B cell (primary cell): ENCODE results near the gene GGTA1. TPM values are rescaled to one million over a fixed set of nuclear protein-coding genes. Genes with fewer than 3 reads are reported as not detected.

Experiments
- ATAC-seq: fragments of 200-7000 bp; cut with Tn5 transposase; one replicate; pipeline ENCODE4 v1.10.0; 2021; ENCODE audit warnings: low read depth, mild to moderate bottlenecking, moderate number of reproducible peaks, moderate library complexity
- CTCF ChIA-PET: fragments of 350-600 bp; sonication (Branson Sonifier 250); formaldehyde crosslinking; loops from one replicate; lab custom pipeline; 2021; ENCODE audit warnings: antibody characterized with exemption, inconsistent platforms; lab: Charles Lee
- POLR2A ChIA-PET: fragments of 350-600 bp; sonication (Branson Sonifier 250); formaldehyde crosslinking; loops from one replicate; lab custom pipeline; 2021; ENCODE audit warnings: antibody characterized with exemption; lab: Charles Lee
- DNase-seq: peaks from one replicate; pipeline ENCODE4 v3.0.0; 2013
- H2AFZ ChIP-seq: 2 replicates; pipeline ENCODE4 v1.6.1; 2012; ENCODE audit warnings: mild to moderate bottlenecking, low read depth, low read length; ENCODE audit not compliant: insufficient read depth, poor library complexity, severe bottlenecking
- H3K27ac ChIP-seq, 2 donors: 1 replicate in 1 of 2; 2 replicates in 1 of 2; pipeline ENCODE4 v1.5.1; 2012 to 2013; ENCODE audit warnings: low read length in 2 of 2, mild to moderate bottlenecking in 2 of 2, moderate library complexity in 1 of 2
- H3K27me3 ChIP-seq, 4 experiments: fragments of 200-600 bp in 1 of 4; sonication (generic) in 1 of 4; replicated peaks in 1 of 4; 1 replicate in 2 of 4; 2 replicates in 2 of 4; pipeline versions ENCODE4 v1.6.1 to v1.7.0; 2013 to 2016; ENCODE audit warnings: low read length in 3 of 4, mild to moderate bottlenecking in 2 of 4, mixed read lengths in 1 of 4, moderate library complexity in 1 of 4; ENCODE audit not compliant: insufficient read depth in 4 of 4, control insufficient read depth in 3 of 4; ENCODE audit errors: control extremely low read depth in 1 of 4
- H3K36me3 ChIP-seq, 2 experiments: replicated peaks in 1 of 2; 1 replicate in 1 of 2; 2 replicates in 1 of 2; pipeline versions ENCODE4 v1.6.1 to v1.7.1; 2013; ENCODE audit warnings: low read length in 1 of 2; ENCODE audit not compliant: insufficient read depth in 2 of 2, control insufficient read depth in 1 of 2; ENCODE audit errors: control extremely low read depth in 1 of 2, extremely low read depth in 1 of 2
- H3K4me1 ChIP-seq, 2 donors: fragments of 200-600 bp in 1 of 2; sonication (generic) in 1 of 2; 1 replicate in 1 of 2; 2 replicates in 1 of 2; pipeline versions ENCODE4 v1.5.1 to v1.6.1; 2013 to 2017; ENCODE audit warnings: low read length in 2 of 2; ENCODE audit not compliant: control insufficient read depth in 2 of 2, insufficient read depth in 2 of 2
- H3K4me2 ChIP-seq: replicated peaks from 2 replicates; pipeline ENCODE3; 2012; ENCODE audit warnings: mild to moderate bottlenecking, low read depth, low read length; ENCODE audit not compliant: poor library complexity, severe bottlenecking
- H3K4me3 ChIP-seq, 5 experiments: fragments of 200-600 bp in 1 of 5; sonication (generic) in 1 of 5; 1 replicate in 3 of 5; 2 replicates in 2 of 5; pipeline versions ENCODE4 v1.5.1 to v1.7.0; 2011 to 2016; ENCODE audit warnings: low read length in 4 of 5, mild to moderate bottlenecking in 4 of 5, low read depth in 2 of 5, control low read depth in 1 of 5, moderate library complexity in 1 of 5; ENCODE audit not compliant: insufficient read depth in 1 of 5; ENCODE audit errors: control extremely low read depth in 1 of 5, extremely low read depth in 1 of 5
- H3K79me2 ChIP-seq: fragments of 200-600 bp; sonication (generic); one replicate; pipeline ENCODE4 v1.6.0; 2016; ENCODE audit warnings: low read length; ENCODE audit not compliant: control insufficient read depth, insufficient read depth
- H3K9ac ChIP-seq: fragments of 200-600 bp; sonication (generic); 2 replicates; pipeline ENCODE4 v1.6.1; 2017; ENCODE audit warnings: mild to moderate bottlenecking, low read length, moderate library complexity
- H3K9me3 ChIP-seq, 3 donors: one replicate each; pipeline versions ENCODE4 v1.6.1 to v1.7.1; 2013; ENCODE audit warnings: low read length in 2 of 3; ENCODE audit not compliant: control insufficient read depth in 2 of 3, insufficient read depth in 1 of 3; ENCODE audit errors: control extremely low read depth in 1 of 3
- H4K20me1 ChIP-seq: 2 replicates; pipeline ENCODE4 v1.6.0; 2012; ENCODE audit warnings: mild to moderate bottlenecking, low read length; ENCODE audit not compliant: insufficient read depth, control insufficient read depth, poor library complexity, severe bottlenecking
- H3K27ac Mint-ChIP-seq: one replicate; pipeline ENCODE4 v1.8.0; 2021; ENCODE audit warnings: mixed read lengths
- H3K27me3 Mint-ChIP-seq: one replicate; pipeline ENCODE4 v1.8.0; 2021; ENCODE audit warnings: mixed read lengths
- H3K4me1 Mint-ChIP-seq: one replicate; pipeline ENCODE4 v1.8.0; 2021; ENCODE audit warnings: mixed read lengths
- H3K4me3 Mint-ChIP-seq: one replicate; pipeline ENCODE4 v1.8.0; 2021; ENCODE audit warnings: mixed read lengths
- H3K9me3 Mint-ChIP-seq: one replicate; pipeline ENCODE4 v1.8.0; 2022; ENCODE audit warnings: mixed read lengths; ENCODE audit not compliant: insufficient read depth
- CTCF ChIP-seq: fragments of 200-600 bp; IDR thresholded peaks from one replicate; pipeline ENCODE4 v1.8.0; 2022; ENCODE audit warnings: antibody characterized with exemption, mild to moderate bottlenecking
- EZH2 ChIP-seq: IDR thresholded peaks from 2 replicates; pipeline ENCODE4 v1.6.1; 2012; ENCODE audit warnings: borderline replicate concordance, low read depth, mild to moderate bottlenecking, moderate library complexity, low read length; ENCODE audit not compliant: insufficient read depth, poor library complexity, severe bottlenecking
- WGBS: methylation state at CpG from one replicate; pipeline ENCODE4 v1.1.5; 2013; ENCODE audit warnings: missing lambda C conversion rate; ENCODE audit not compliant: insufficient coverage; 5-methylcytosine and 5-hydroxymethylcytosine counted together
- intact Hi-C: fragments of 100-400 bp; cut with micrococcal nuclease; formaldehyde crosslinking; loops from one replicate; pipeline ENCODE4 v1.10.0; 2022
- polyA minus RNA-seq: library from RNA; depleted of rRNA, polyadenylated mRNA; stranded (reverse); fragments of >200 nt; gene quantifications from 2 replicates; pipeline ENCODE4 v1.2.3, GENCODE V29; 2012
- polyA plus RNA-seq: library from polyadenylated mRNA; depleted of rRNA; stranded (reverse); fragments of >200 nt; gene quantifications from 2 replicates; pipeline ENCODE4 v1.2.3, GENCODE V29; 2012
- total RNA-seq, 2 donors: library from RNA; stranded (reverse); fragments of 120-200 nt in 1 of 2; gene quantifications; 1 replicate in 1 of 2; 2 replicates in 1 of 2; pipeline versions ENCODE4 v1.2.3 to v1.2.4, GENCODE V29; 2013 to 2022

GGTA1 gene
- not detected in 2 replicates for total RNA-seq
- 2.8 TPM for total RNA-seq (2013)
- polyA plus RNA-seq, result 0.20 TPM in 1 of 2 replicates, not detected in the other
- polyA minus RNA-seq, result 0.21 TPM in 1 of 2 replicates, not detected in the other

GRCh38 chr9:121499427-121500164 is at the start of gene GGTA1:
TSS of gene GGTA1 (minus strand) at chr9:121499844. CDS start at chr9:121467922, 31,922 bp downstream.
- H3K9ac ChIP-seq, result peak within 1 kb of the TSS; percentile 63
- H3K27me3 ChIP-seq, result peaks cover 0 to 37% (median 19%) of the 10 kb centered on the region in 4 experiments
- ChIA-PET POLR2A (interaction anchor here (0.7 kb wide), 1 partner anchor 47 kb away, joined by 4 read pairs; no protein-coding TSS in a partner anchor), CTCF (interaction anchor here (1.0 kb wide), 1 partner anchor 8 kb away, joined by 4 read pairs; no protein-coding TSS in a partner anchor)
- H3K9me3 ChIP-seq, result peaks cover 0 to 4% (median 2%) of the 10 kb centered on the region in 3 donors
- peaks cover 27 to 28% of the 10 kb centered on the region in 2 donors for H3K4me1 ChIP-seq
- Mint-ChIP-seq H3K4me1 (peaks cover 34% of the 10 kb centered on the region), H3K27ac (peak within 1 kb of the TSS; percentile 59), H3K4me3 (peak within 1 kb of the TSS; percentile 85), H3K9me3 (peaks cover 4% of the 10 kb centered on the region), H3K27me3 (peaks cover 49% of the 10 kb centered on the region)
- no peaks in the 10 kb centered on the region for H4K20me1 ChIP-seq
- H3K36me3 ChIP-seq, result no peaks in the 10 kb centered on the region
- H3K79me2 ChIP-seq, result no peaks in the 10 kb centered on the region
- no peak within 1 kb of the TSS for H3K27ac ChIP-seq
- DNase-seq, result peak; percentile 52
- TF ChIP-seq EZH2, result peak; percentile 57
- no peak for TF ChIP-seq CTCF
- WGBS, result under 1% methylated on average over 72 of the region's 72 CpGs
- H3K4me3 ChIP-seq, result peak within 1 kb of the TSS; percentile 29 to 58 (median 45)
- peak within 1 kb of the TSS; percentile 59 for H2AFZ ChIP-seq
- H3K4me2 ChIP-seq, result peak within 1 kb of the TSS; percentile 92
- ATAC-seq, result peak; percentile 50
- intact Hi-C loops, result no loop called here

- H3K79me2 ChIP-seq, result no peaks in the 10 kb centered on the region
- no peak for ATAC-seq
- H4K20me1 ChIP-seq, result no peaks in the 10 kb centered on the region
- H3K4me1 ChIP-seq, result peaks cover 23 to 27% of the 10 kb centered on the region in 2 donors
- H3K4me2 ChIP-seq, result no peak overlapping the region
- peaks cover 0 to 4% (median 0%) of the 10 kb centered on the region in 3 donors for H3K9me3 ChIP-seq
- no peak overlapping the region for H3K27ac ChIP-seq
- H3K36me3 ChIP-seq, result no peaks in the 10 kb centered on the region
- H2AFZ ChIP-seq, result no peak overlapping the region
- intact Hi-C loops, result loop anchor here (5.0 kb wide), 1 partner anchor 791 kb away; no protein-coding TSS in a partner anchor
- no CpG with 5 or more reads among the region's 2 CpGs for WGBS
- no peak for DNase-seq
- ChIA-PET CTCF (interaction anchor here (2.4 to 2.9 kb wide), 3 partner anchors 8 to 442 kb away, joined by 9 to 10 read pairs (median 9); no protein-coding TSS in a partner anchor), POLR2A (no interaction called here)
- no peak overlapping the region for H3K4me3 ChIP-seq
- Mint-ChIP-seq H3K4me1 (peaks cover 9% of the 10 kb centered on the region), H3K9me3 (no peaks in the 10 kb centered on the region), H3K27ac (no peak overlapping the region), H3K4me3 (no peak overlapping the region), H3K27me3 (peaks cover 42% of the 10 kb centered on the region)
- no peak overlapping the region for H3K9ac ChIP-seq
- TF ChIP-seq CTCF, result no peak
- TF ChIP-seq EZH2, result no peak
- H3K27me3 ChIP-seq, result peaks cover 0 to 42% (median 17%) of the 10 kb centered on the region in 4 experiments
Measured at GRCh38 chr9:121548666-121549065, 49.0 kb upstream of the GGTA1 start.
